WTC11 (cell line): ENCODE results near the gene PGGHG. TPM values are rescaled to one million over a fixed set of nuclear protein-coding genes. Genes with fewer than 3 reads are reported as not detected.

Source experiments
- EMX1 ChIP-seq: fragments of 250-450 bp; sonication (Bioruptor Pico); IDR thresholded peaks from 2 replicates; pipeline ENCODE4 v1.8.0; 2021; ENCODE audit warnings: mild to moderate bottlenecking
- GTF2I ChIP-seq: fragments of 250-450 bp; sonication (Bioruptor Pico); conservative IDR thresholded peaks from 2 replicates; pipeline ENCODE4 v1.4.0; 2021; ENCODE audit warnings: mild to moderate bottlenecking
- HMGA2 ChIP-seq: fragments of 250-450 bp; sonication (Bioruptor Pico); IDR thresholded peaks from 2 replicates; pipeline ENCODE4 v1.4.0; 2021; ENCODE audit warnings: mild to moderate bottlenecking, moderate library complexity
- IRF2 ChIP-seq: sonication (generic); formaldehyde crosslinking; IDR thresholded peaks from 2 replicates; pipeline ENCODE4 v1.8.0; 2022; ENCODE audit warnings: low read depth, missing genetic modification reagents, borderline replicate concordance
- JAZF1 ChIP-seq: fragments of 250-450 bp; sonication (Bioruptor Pico); IDR thresholded peaks from 2 replicates; pipeline ENCODE4 v1.9.0; 2021; ENCODE audit warnings: moderate library complexity, mild to moderate bottlenecking, inconsistent platforms
- NFATC4 ChIP-seq: fragments of 250-450 bp; sonication (Bioruptor Pico); IDR thresholded peaks from 2 replicates; pipeline ENCODE4 v1.9.0; 2021; ENCODE audit warnings: mild to moderate bottlenecking
- NFE2L1 ChIP-seq: sonication (generic); formaldehyde crosslinking; IDR thresholded peaks from 2 replicates; pipeline ENCODE4 v1.8.1; 2023; ENCODE audit warnings: missing genetic modification reagents
- SMAD3 ChIP-seq: sonication (generic); formaldehyde crosslinking; IDR thresholded peaks from 2 replicates; pipeline ENCODE4 v1.8.0; 2022; ENCODE audit warnings: missing genetic modification reagents, mild to moderate bottlenecking, borderline replicate concordance
- TEAD1 ChIP-seq: sonication (generic); formaldehyde crosslinking; IDR thresholded peaks from 2 replicates; pipeline ENCODE4 v1.8.0; 2022; ENCODE audit warnings: mild to moderate bottlenecking, missing genetic modification reagents
- TP53 ChIP-seq: sonication (generic); formaldehyde crosslinking; IDR thresholded peaks from 2 replicates; pipeline ENCODE4 v1.8.1; 2023; ENCODE audit warnings: mild to moderate bottlenecking, missing genetic modification reagents
- ZNF121 ChIP-seq: sonication (generic); formaldehyde crosslinking; IDR thresholded peaks from 2 replicates; pipeline ENCODE4 v1.8.0; 2023; ENCODE audit warnings: missing genetic modification reagents
- ZNF263 ChIP-seq: sonication (generic); formaldehyde crosslinking; IDR thresholded peaks from 2 replicates; pipeline ENCODE4 v1.8.1; 2022; ENCODE audit warnings: low read depth, mild to moderate bottlenecking, moderate library complexity, missing genetic modification reagents
- ZNF416 ChIP-seq: fragments of 250-450 bp; sonication (Bioruptor Pico); IDR thresholded peaks from 2 replicates; pipeline ENCODE4 v1.9.0; 2021; ENCODE audit warnings: mild to moderate bottlenecking, inconsistent platforms
- ZNF423 ChIP-seq: fragments of 250-450 bp; sonication (Bioruptor Pico); IDR thresholded peaks from 2 replicates; pipeline ENCODE4 v2.1.2; 2022; ENCODE audit warnings: mild to moderate bottlenecking, moderate library complexity
- total RNA-seq: library from RNA; stranded (reverse); gene quantifications from 3 replicates; pipeline ENCODE4 v1.2.3, GENCODE V29; 2021
- TF ChIP-seq, protein P1 (sequence below): sonication (generic); formaldehyde crosslinking; IDR thresholded peaks from 2 replicates; pipeline ENCODE4 v1.8.0; 2022; ENCODE audit warnings: mild to moderate bottlenecking, missing genetic modification reagents
- TF ChIP-seq, protein P2 (sequence below): sonication (generic); formaldehyde crosslinking; IDR thresholded peaks from 2 replicates; pipeline ENCODE4 v1.8.0; 2022; ENCODE audit warnings: mild to moderate bottlenecking, missing genetic modification reagents
- TF ChIP-seq, protein P3 (sequence below): sonication (generic); formaldehyde crosslinking; IDR thresholded peaks from 2 replicates; pipeline ENCODE4 v1.8.1; 2022; ENCODE audit warnings: mild to moderate bottlenecking, moderate library complexity, missing genetic modification reagents
- TF ChIP-seq, protein P4 (sequence below): fragments of 250-450 bp; sonication (Bioruptor Pico); IDR thresholded peaks from 2 replicates; pipeline ENCODE4 v2.1.2; 2022; ENCODE audit warnings: mild to moderate bottlenecking, moderate library complexity
- TF ChIP-seq, protein P5 (sequence below): sonication (generic); formaldehyde crosslinking; IDR thresholded peaks from 2 replicates; pipeline ENCODE4 v1.8.1; 2023; ENCODE audit warnings: mild to moderate bottlenecking, missing genetic modification reagents, moderate library complexity
- TF ChIP-seq, protein P6 (sequence below): fragments of 200-600 bp; IDR thresholded peaks from 2 replicates; pipeline ENCODE4 v1.8.0; 2022; ENCODE audit warnings: antibody characterized with exemption
- TF ChIP-seq, protein P7 (sequence below): sonication (generic); formaldehyde crosslinking; IDR thresholded peaks from 2 replicates; pipeline ENCODE4 v1.8.1; 2022; ENCODE audit warnings: mild to moderate bottlenecking, missing genetic modification reagents, moderate library complexity, borderline replicate concordance
- TF ChIP-seq, protein P8 (sequence below): fragments of 250-450 bp; sonication (Bioruptor Pico); IDR thresholded peaks from 2 replicates; pipeline ENCODE4 v1.8.0; 2021; ENCODE audit warnings: mild to moderate bottlenecking
- TF ChIP-seq, protein P9 (sequence below): sonication (generic); formaldehyde crosslinking; conservative IDR thresholded peaks from 2 replicates; pipeline ENCODE4 v1.8.1; 2023; ENCODE audit warnings: mild to moderate bottlenecking, low read depth, missing genetic modification reagents, moderate library complexity
- TF ChIP-seq, protein P10 (sequence below): sonication (generic); formaldehyde crosslinking; IDR thresholded peaks from 2 replicates; pipeline ENCODE4 v1.8.1; 2022; ENCODE audit warnings: low read depth, mild to moderate bottlenecking, moderate library complexity, missing genetic modification reagents, borderline replicate concordance

Gene PGGHG
- total RNA-seq, 1 experiment from 2014 or later, result 74.9 TPM

DNA sequence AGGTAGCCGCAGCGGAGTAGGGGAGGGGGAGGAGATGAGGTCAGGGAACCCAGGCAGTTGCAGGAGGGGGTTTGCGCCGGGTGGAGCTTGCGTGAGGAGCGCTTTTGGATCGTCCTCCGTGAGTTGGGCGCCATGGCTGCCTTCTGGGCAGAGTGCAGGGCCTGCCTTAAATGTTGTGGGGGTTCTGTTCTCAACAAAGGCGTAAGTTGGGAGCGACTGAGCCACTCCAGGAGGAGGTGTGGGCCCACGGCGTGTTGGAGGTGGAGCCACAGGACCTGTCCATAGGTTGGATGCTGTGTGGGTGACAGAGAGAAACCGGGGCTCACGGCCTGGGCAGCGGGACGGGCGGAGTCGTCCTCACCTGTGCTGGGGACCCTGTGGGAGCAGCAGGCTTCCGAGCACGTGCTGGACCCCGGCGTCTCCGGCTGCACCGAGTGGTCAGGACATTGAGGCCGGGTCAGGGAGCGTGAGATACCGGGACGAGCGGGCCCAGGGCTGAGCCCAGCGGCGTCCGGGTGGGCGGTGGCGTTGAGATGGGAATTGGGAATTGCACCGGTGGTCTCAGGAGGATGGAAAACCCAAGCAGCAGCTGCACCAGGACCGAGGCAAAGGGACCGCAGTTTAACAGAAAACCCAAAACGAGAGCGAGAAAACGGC is 977 bp upstream of the PGGHG start (continued):
- TF ChIP-seq ZNF423 (no peak), IRF2 (CRISPR knock-in tag) (no peak), HMGA2 (CRISPR knock-in tag) (no peak), TP53 (0 out of 2 replicates have a peak, but pooled peaks have one; percentile 34), ZNF121 (CRISPR knock-in tag) (no peak), NFATC4 (no peak), GTF2I (CRISPR knock-in tag) (no peak), TEAD1 (CRISPR knock-in tag) (no peak), SMAD3 (CRISPR knock-in tag) (peak; percentile 64; the same call in 1 of the 2 replicates), ZNF416 (no peak), JAZF1 (CRISPR knock-in tag) (no peak), ZNF263 (CRISPR knock-in tag) (no peak), NFE2L1 (CRISPR knock-in tag) (peak; percentile 29; the same call in 1 of the 2 replicates), EMX1 (CRISPR knock-in tag) (no peak)
- TF ChIP-seq, protein P1, sequence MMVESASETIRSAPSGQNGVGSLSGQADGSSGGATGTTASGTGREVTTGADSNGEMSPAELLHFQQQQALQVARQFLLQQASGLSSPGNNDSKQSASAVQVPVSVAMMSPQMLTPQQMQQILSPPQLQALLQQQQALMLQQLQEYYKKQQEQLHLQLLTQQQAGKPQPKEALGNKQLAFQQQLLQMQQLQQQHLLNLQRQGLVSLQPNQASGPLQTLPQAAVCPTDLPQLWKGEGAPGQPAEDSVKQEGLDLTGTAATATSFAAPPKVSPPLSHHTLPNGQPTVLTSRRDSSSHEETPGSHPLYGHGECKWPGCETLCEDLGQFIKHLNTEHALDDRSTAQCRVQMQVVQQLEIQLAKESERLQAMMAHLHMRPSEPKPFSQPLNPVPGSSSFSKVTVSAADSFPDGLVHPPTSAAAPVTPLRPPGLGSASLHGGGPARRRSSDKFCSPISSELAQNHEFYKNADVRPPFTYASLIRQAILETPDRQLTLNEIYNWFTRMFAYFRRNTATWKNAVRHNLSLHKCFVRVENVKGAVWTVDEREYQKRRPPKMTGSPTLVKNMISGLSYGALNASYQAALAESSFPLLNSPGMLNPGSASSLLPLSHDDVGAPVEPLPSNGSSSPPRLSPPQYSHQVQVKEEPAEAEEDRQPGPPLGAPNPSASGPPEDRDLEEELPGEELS (CRISPR knock-in tag), result 0 out of 2 replicates have a peak, but pooled peaks have one; percentile 53
- TF ChIP-seq, protein P2, sequence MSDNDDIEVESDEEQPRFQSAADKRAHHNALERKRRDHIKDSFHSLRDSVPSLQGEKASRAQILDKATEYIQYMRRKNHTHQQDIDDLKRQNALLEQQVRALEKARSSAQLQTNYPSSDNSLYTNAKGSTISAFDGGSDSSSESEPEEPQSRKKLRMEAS, result peak; percentile 91
- TF ChIP-seq, protein P3, sequence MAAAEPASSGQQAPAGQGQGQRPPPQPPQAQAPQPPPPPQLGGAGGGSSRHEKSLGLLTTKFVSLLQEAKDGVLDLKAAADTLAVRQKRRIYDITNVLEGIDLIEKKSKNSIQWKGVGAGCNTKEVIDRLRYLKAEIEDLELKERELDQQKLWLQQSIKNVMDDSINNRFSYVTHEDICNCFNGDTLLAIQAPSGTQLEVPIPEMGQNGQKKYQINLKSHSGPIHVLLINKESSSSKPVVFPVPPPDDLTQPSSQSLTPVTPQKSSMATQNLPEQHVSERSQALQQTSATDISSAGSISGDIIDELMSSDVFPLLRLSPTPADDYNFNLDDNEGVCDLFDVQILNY (CRISPR knock-in tag), result no peak
- TF ChIP-seq, protein P4, sequence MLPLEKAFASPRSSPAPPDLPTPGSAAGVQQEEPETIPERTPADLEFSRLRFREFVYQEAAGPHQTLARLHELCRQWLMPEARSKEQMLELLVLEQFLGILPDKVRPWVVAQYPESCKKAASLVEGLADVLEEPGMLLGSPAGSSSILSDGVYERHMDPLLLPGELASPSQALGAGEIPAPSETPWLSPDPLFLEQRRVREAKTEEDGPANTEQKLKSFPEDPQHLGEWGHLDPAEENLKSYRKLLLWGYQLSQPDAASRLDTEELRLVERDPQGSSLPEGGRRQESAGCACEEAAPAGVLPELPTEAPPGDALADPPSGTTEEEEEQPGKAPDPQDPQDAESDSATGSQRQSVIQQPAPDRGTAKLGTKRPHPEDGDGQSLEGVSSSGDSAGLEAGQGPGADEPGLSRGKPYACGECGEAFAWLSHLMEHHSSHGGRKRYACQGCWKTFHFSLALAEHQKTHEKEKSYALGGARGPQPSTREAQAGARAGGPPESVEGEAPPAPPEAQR (CRISPR knock-in tag), result no peak
- TF ChIP-seq, protein P5, sequence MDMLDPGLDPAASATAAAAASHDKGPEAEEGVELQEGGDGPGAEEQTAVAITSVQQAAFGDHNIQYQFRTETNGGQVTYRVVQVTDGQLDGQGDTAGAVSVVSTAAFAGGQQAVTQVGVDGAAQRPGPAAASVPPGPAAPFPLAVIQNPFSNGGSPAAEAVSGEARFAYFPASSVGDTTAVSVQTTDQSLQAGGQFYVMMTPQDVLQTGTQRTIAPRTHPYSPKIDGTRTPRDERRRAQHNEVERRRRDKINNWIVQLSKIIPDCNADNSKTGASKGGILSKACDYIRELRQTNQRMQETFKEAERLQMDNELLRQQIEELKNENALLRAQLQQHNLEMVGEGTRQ (CRISPR knock-in tag), result peak; percentile 21; the same call in 1 of the 2 replicates
- TF ChIP-seq, protein P6, sequence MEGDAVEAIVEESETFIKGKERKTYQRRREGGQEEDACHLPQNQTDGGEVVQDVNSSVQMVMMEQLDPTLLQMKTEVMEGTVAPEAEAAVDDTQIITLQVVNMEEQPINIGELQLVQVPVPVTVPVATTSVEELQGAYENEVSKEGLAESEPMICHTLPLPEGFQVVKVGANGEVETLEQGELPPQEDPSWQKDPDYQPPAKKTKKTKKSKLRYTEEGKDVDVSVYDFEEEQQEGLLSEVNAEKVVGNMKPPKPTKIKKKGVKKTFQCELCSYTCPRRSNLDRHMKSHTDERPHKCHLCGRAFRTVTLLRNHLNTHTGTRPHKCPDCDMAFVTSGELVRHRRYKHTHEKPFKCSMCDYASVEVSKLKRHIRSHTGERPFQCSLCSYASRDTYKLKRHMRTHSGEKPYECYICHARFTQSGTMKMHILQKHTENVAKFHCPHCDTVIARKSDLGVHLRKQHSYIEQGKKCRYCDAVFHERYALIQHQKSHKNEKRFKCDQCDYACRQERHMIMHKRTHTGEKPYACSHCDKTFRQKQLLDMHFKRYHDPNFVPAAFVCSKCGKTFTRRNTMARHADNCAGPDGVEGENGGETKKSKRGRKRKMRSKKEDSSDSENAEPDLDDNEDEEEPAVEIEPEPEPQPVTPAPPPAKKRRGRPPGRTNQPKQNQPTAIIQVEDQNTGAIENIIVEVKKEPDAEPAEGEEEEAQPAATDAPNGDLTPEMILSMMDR, result no peak
- TF ChIP-seq, protein P7, sequence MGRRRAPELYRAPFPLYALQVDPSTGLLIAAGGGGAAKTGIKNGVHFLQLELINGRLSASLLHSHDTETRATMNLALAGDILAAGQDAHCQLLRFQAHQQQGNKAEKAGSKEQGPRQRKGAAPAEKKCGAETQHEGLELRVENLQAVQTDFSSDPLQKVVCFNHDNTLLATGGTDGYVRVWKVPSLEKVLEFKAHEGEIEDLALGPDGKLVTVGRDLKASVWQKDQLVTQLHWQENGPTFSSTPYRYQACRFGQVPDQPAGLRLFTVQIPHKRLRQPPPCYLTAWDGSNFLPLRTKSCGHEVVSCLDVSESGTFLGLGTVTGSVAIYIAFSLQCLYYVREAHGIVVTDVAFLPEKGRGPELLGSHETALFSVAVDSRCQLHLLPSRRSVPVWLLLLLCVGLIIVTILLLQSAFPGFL (CRISPR knock-in tag), result no peak
- TF ChIP-seq, protein P8, sequence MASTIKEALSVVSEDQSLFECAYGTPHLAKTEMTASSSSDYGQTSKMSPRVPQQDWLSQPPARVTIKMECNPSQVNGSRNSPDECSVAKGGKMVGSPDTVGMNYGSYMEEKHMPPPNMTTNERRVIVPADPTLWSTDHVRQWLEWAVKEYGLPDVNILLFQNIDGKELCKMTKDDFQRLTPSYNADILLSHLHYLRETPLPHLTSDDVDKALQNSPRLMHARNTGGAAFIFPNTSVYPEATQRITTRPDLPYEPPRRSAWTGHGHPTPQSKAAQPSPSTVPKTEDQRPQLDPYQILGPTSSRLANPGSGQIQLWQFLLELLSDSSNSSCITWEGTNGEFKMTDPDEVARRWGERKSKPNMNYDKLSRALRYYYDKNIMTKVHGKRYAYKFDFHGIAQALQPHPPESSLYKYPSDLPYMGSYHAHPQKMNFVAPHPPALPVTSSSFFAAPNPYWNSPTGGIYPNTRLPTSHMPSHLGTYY (CRISPR knock-in tag), result no peak
- TF ChIP-seq, protein P9, sequence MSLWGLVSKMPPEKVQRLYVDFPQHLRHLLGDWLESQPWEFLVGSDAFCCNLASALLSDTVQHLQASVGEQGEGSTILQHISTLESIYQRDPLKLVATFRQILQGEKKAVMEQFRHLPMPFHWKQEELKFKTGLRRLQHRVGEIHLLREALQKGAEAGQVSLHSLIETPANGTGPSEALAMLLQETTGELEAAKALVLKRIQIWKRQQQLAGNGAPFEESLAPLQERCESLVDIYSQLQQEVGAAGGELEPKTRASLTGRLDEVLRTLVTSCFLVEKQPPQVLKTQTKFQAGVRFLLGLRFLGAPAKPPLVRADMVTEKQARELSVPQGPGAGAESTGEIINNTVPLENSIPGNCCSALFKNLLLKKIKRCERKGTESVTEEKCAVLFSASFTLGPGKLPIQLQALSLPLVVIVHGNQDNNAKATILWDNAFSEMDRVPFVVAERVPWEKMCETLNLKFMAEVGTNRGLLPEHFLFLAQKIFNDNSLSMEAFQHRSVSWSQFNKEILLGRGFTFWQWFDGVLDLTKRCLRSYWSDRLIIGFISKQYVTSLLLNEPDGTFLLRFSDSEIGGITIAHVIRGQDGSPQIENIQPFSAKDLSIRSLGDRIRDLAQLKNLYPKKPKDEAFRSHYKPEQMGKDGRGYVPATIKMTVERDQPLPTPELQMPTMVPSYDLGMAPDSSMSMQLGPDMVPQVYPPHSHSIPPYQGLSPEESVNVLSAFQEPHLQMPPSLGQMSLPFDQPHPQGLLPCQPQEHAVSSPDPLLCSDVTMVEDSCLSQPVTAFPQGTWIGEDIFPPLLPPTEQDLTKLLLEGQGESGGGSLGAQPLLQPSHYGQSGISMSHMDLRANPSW (CRISPR knock-in tag), result no peak
- TF ChIP-seq, protein P10, sequence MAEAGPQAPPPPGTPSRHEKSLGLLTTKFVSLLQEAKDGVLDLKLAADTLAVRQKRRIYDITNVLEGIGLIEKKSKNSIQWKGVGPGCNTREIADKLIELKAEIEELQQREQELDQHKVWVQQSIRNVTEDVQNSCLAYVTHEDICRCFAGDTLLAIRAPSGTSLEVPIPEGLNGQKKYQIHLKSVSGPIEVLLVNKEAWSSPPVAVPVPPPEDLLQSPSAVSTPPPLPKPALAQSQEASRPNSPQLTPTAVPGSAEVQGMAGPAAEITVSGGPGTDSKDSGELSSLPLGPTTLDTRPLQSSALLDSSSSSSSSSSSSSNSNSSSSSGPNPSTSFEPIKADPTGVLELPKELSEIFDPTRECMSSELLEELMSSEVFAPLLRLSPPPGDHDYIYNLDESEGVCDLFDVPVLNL (CRISPR knock-in tag), result no peak
